Neural crest cell (in vitro differentiated cells): ENCODE data around the gene MALAT1. TPM values are rescaled to one million over a fixed set of nuclear protein-coding genes. Genes with fewer than 3 reads are reported as not detected.
"Not testable (repeated sequence)": the region's sequence is repeated elsewhere in the genome, so short reads cannot be mapped to it uniquely, and the experiment has no call there.

Experiments used
- DNase-seq: peaks from one replicate; pipeline ENCODE4 v3.0.0; 2021; ENCODE audit warnings: low read depth, mixed read lengths, low spot score
- H3K27ac Mint-ChIP-seq: one replicate; pipeline ENCODE4 v1.8.0; 2021; ENCODE audit warnings: mild to moderate bottlenecking, mixed read lengths; ENCODE audit not compliant: unreplicated experiment
- H3K27me3 Mint-ChIP-seq: 2 replicates; pipeline ENCODE4 v1.8.0; 2021; ENCODE audit warnings: low read depth, mild to moderate bottlenecking, mixed read lengths
- H3K36me3 Mint-ChIP-seq: 2 replicates; pipeline ENCODE4 v1.8.0; 2021; ENCODE audit warnings: low read depth, mild to moderate bottlenecking, mixed read lengths
- H3K4me1 Mint-ChIP-seq: 2 replicates; pipeline ENCODE4 v1.8.0; 2021; ENCODE audit warnings: mixed read lengths
- H3K4me3 Mint-ChIP-seq: one replicate; pipeline ENCODE4 v1.8.0; 2021; ENCODE audit warnings: mild to moderate bottlenecking, mixed read lengths
- H3K9me3 Mint-ChIP-seq: 2 replicates; pipeline ENCODE4 v1.8.0; 2021; ENCODE audit warnings: mixed read lengths
- total RNA-seq: library from RNA; stranded (reverse); gene quantifications from 2 replicates; pipeline ENCODE4 v1.2.1, GENCODE V29; 2021
- TF ChIP-seq, protein P1 (sequence below): fragments of 200-600 bp; sonication (generic); conservative IDR thresholded peaks from 2 replicates; pipeline ENCODE4 v1.5.0; 2021; ENCODE audit warnings: antibody characterized with exemption, mild to moderate bottlenecking

Gene MALAT1
- total RNA-seq, 1 donor from 2014 or later: 5,409 TPM

DNA sequence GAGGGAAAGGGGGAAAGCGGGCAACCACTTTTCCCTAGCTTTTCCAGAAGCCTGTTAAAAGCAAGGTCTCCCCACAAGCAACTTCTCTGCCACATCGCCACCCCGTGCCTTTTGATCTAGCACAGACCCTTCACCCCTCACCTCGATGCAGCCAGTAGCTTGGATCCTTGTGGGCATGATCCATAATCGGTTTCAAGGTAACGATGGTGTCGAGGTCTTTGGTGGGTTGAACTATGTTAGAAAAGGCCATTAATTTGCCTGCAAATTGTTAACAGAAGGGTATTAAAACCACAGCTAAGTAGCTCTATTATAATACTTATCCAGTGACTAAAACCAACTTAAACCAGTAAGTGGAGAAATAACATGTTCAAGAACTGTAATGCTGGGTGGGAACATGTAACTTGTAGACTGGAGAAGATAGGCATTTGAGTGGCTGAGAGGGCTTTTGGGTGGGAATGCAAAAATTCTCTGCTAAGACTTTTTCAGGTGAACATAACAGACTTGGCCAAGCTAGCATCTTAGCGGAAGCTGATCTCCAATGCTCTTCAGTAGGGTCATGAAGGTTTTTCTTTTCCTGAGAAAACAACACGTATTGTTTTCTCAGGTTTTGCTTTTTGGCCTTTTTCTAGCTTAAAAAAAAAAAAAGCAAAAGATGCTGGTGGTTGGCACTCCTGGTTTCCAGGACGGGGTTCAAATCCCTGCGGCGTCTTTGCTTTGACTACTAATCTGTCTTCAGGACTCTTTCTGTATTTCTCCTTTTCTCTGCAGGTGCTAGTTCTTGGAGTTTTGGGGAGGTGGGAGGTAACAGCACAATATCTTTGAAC, 6.8 kb downstream of the MALAT1 start:
- peaks cover 45% of the 10 kb centered on the region for H3K36me3 Mint-ChIP-seq
- H3K9me3 Mint-ChIP-seq: no peaks in the 10 kb centered on the region
- no peak overlapping the region for H3K4me3 Mint-ChIP-seq
- H3K27me3 Mint-ChIP-seq: peaks cover 68% of the 10 kb centered on the region
- no peak for DNase-seq
- H3K27ac Mint-ChIP-seq: no peak overlapping the region
- peaks cover 78% of the 10 kb centered on the region for H3K4me1 Mint-ChIP-seq
- TF ChIP-seq, protein P1, sequence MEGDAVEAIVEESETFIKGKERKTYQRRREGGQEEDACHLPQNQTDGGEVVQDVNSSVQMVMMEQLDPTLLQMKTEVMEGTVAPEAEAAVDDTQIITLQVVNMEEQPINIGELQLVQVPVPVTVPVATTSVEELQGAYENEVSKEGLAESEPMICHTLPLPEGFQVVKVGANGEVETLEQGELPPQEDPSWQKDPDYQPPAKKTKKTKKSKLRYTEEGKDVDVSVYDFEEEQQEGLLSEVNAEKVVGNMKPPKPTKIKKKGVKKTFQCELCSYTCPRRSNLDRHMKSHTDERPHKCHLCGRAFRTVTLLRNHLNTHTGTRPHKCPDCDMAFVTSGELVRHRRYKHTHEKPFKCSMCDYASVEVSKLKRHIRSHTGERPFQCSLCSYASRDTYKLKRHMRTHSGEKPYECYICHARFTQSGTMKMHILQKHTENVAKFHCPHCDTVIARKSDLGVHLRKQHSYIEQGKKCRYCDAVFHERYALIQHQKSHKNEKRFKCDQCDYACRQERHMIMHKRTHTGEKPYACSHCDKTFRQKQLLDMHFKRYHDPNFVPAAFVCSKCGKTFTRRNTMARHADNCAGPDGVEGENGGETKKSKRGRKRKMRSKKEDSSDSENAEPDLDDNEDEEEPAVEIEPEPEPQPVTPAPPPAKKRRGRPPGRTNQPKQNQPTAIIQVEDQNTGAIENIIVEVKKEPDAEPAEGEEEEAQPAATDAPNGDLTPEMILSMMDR: no peak

DNA sequence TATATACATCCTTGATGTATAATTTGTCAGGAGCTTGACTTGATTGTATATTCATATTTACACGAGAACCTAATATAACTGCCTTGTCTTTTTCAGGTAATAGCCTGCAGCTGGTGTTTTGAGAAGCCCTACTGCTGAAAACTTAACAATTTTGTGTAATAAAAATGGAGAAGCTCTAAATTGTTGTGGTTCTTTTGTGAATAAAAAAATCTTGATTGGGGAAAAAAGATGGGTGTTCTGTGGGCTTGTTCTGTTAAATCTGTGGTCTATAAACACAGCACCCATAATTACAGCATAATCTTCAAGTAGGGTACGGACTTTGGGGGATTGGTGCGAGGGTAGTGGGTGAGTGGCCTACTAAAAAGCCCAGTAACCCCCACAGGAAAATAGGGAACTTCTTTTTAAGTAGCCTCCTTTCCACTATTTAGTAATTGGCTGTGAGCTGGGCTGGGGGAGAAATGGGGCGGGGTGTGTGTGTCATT, 7.5 kb downstream of the MALAT1 start:
- Mint-ChIP-seq H3K9me3 (no peaks in the 10 kb centered on the region), H3K4me1 (peaks cover 77% of the 10 kb centered on the region), H3K27me3 (peaks cover 70% of the 10 kb centered on the region), H3K27ac (peak overlapping the region; percentile 65), H3K36me3 (peaks cover 46% of the 10 kb centered on the region), H3K4me3 (no peak overlapping the region)
- TF ChIP-seq, protein P1: no peak
- no peak for DNase-seq

DNA sequence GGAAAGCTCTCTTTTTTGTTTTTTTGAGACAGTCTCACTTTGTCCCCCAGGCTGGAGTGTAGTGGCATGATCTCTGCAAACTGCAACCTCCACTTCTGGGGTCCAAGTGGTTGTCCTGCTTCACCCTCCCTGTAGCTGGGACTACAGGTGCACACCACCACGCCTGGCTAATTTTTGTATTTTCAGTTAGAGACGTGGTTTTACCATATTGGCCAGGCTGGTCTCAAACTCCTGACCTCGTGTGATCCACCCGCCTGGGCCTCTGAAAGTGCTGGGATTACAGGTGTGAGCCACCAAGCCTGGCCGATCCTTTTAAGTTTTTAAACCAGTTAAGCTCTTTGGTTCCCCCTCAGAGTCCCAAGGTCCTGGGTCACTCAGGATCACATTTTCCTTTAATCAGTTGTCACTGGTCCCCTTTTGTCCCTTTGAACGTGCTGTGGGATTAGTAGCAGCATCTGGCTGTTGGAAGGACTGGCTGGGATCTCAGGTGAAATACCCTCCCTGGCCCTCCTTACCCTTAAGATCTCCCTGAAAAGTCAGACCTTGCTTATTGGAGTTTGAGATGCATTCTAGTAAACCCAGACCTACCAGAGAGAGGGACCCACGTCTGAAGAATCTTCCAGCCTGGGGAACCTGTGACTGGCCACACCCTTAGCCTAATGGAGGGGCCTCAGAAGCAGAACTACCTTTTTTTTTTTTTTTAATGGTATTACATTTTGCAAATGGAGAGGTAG, 8.1 kb downstream of the MALAT1 start:
- H3K4me3 Mint-ChIP-seq: no peak overlapping the region
- peaks cover 70% of the 10 kb centered on the region for H3K27me3 Mint-ChIP-seq
- TF ChIP-seq, protein P1: no peak
- peaks cover 46% of the 10 kb centered on the region for H3K36me3 Mint-ChIP-seq
- H3K4me1 Mint-ChIP-seq: peaks cover 71% of the 10 kb centered on the region
- no peaks in the 10 kb centered on the region for H3K9me3 Mint-ChIP-seq
- H3K27ac Mint-ChIP-seq: peak overlapping the region; percentile 65
- DNase-seq: peak; percentile 23

DNA sequence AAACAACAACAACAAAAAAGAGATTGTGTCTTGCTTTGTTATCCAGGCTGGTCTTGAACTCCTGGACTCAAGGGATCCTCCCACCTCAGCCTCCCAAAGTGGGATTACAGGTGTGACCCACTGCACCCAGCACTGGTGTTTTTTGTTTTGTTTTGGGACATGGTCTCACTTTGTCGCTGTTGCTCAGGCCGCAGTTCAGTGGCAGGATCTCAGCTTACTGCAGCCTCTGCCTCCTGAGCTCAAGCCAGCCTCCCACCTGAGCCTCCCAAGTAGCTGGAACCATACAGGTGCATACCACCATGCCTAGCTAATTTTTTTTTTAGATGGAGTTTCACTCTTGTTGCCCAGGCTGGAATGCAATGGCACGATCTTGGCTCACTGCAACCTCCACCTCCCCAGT, 13.5 kb downstream of the MALAT1 start:
- H3K4me3 Mint-ChIP-seq, H3K27ac Mint-ChIP-seq, H3K36me3 Mint-ChIP-seq, DNase-seq, H3K9me3 Mint-ChIP-seq: not testable (repeated sequence)
- peaks cover 33% of the 10 kb centered on the region for H3K27me3 Mint-ChIP-seq
- peaks cover 22% of the 10 kb centered on the region for H3K4me1 Mint-ChIP-seq

DNA sequence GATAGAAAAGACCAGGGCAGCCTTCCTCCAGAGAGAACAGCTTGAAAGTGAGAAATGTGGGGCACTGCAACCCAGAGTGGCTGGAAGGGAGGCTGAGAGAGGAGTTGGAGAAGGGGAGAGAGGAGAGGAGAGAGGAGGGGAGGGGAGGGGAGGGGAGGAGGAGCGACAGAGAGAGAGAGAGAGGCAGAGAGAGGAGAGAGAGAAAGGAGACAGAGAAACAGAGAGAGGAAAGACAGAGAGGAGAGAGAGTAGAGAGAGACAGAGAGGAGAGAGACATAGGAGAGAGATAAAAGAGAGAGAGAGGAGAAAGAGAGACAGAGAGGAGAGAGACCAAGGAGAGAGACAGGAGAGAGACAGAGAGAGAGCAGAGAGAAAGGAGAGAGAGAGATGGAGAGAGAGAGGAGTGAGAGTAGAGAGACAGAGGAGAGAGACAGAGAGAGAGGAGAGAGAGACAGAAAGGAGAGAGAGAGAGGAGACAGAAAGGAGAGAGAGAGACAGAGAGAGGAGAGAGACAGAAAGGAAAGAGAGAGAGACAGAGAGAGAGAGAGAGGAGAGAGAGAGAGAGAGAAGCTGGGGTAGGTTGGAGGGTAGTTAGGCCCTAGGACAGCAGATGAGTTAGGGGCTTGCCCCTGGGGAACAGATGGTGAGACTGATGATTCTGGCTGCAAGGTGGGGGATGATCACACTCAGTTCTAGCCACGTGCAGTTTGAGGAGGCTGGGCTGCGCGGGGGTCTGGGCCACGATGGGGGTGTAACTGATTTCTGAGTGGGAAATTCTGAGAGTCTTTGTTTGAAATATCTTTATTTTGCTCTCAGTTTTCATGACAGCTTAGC, 17.5 kb downstream of the MALAT1 start:
- TF ChIP-seq, protein P1: no peak
- H3K27me3 Mint-ChIP-seq: no peaks in the 10 kb centered on the region
- H3K9me3 Mint-ChIP-seq: no peaks in the 10 kb centered on the region
- no peaks in the 10 kb centered on the region for H3K4me1 Mint-ChIP-seq
- no peaks in the 10 kb centered on the region for H3K36me3 Mint-ChIP-seq
- DNase-seq: no peak
- no peak overlapping the region for H3K4me3 Mint-ChIP-seq
- no peak overlapping the region for H3K27ac Mint-ChIP-seq

DNA sequence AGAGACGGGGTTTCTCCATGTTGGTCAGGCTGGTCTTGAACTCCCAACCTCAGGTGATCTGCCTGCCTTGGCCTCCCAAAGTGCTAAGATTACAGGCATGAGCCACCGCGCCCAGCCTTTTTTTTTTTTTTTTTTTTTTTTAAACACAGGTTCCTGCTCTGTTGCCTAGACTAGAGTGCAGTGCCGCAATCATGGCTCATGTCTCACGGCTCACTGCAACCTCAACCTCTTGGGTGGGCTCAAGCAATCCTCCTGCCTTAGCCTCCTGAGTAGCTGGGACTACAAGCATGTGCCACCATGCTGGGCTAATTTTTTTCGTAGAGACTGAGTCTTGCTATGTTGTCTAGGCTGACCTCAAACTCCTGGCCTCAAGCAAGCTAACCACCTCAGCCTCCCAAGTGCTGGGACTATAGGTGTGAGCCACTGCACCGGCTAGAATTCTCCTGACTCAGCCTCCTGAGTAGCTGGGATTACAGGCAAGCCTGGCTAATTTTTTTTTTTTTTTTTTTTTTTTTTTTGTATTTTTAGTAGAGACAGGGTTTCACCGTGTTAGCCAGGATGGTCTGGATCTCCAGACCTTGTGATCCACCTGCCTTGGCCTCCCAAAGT, 20.2 kb downstream of the MALAT1 start:
- not testable (repeated sequence) for H3K9me3 Mint-ChIP-seq, H3K36me3 Mint-ChIP-seq, H3K4me3 Mint-ChIP-seq, H3K27me3 Mint-ChIP-seq, H3K27ac Mint-ChIP-seq, DNase-seq
- H3K4me1 Mint-ChIP-seq: peaks cover 13% of the 10 kb centered on the region

DNA sequence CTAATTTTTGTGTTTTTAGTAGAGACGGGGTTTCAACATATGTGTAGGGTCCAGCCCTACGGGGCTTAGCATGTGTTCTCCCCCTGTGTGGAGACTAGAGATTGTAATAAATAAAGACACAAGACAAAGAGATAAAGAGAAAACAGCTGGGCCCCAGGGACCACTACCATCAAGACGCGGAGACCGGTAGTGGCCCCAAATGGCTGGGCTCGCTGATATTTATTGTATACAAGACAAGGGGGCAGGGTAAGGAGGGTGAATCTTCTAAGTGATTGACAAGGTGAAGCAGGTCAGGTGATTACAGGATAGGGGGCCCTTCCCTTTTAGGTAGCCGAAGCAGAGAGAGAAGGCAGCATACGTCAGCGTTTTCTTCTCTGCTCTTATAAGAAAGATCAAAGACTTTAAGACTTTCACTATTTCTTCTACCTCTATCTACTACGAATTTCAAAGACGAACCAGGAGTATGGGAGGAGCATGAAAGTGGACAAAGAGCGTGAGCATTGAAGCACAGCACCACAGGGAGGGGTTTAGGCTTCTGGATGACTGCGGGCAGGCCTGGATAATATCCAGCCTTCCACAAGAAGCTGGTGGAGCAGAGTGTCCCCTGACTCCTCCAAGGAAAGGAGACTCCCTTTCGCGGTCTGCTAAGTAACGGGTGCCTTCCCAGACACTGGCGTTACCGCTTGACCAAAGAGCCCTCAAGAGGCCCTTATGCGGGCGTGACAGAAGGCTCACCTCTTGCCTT, 23.1 kb downstream of the MALAT1 start:
- not testable (repeated sequence) for H3K9me3 Mint-ChIP-seq, H3K36me3 Mint-ChIP-seq, DNase-seq, H3K27me3 Mint-ChIP-seq, H3K27ac Mint-ChIP-seq
- H3K4me3 Mint-ChIP-seq: peak overlapping the region; percentile 47
- peaks cover 25% of the 10 kb centered on the region for H3K4me1 Mint-ChIP-seq
